HEK293 (cell line): ENCODE results near the gene RAB7B.
A peak's percentile ranks its signal among the peaks of the same experiment; 100 is the strongest.

Source experiments
- CTCF ChIA-PET: fragments of 350-600 bp; formaldehyde crosslinking; extraction: SDS; loops from one replicate; lab custom pipeline; 2021; ENCODE audit warnings: antibody characterized with exemption; lab: Yijun Ruan, JAX
- POLR2A ChIA-PET: fragments of 300-600 bp; formaldehyde crosslinking; extraction: SDS; loops from one replicate; lab custom pipeline; 2020; ENCODE audit warnings: antibody characterized with exemption, inconsistent platforms; lab: Yijun Ruan, JAX
- H3K27ac ChIP-seq: fragments of 200-500 bp; sonication (Bioruptor generic); 2 replicates; pipeline ENCODE4 v1.5.1; 2014; ENCODE audit warnings: low read depth, low read length, control low read depth, inconsistent platforms; ENCODE audit errors: extremely low read depth
- H3K36me3 ChIP-seq, 2 experiments: fragments of 200-500 bp in 1 of 2; sonication (Bioruptor generic) in 1 of 2; 1 replicate in 1 of 2; 2 replicates in 1 of 2; pipeline ENCODE4 v1.5.1; 2014 to 2017; ENCODE audit warnings: inconsistent platforms in 2 of 2, low read length in 2 of 2; ENCODE audit not compliant: control insufficient read depth in 2 of 2, insufficient read depth in 1 of 2
- H3K4me1 ChIP-seq: fragments of 200-500 bp; sonication (Bioruptor generic); 2 replicates; pipeline ENCODE4 v1.5.1; 2014; ENCODE audit warnings: mild to moderate bottlenecking, low read length, inconsistent platforms; ENCODE audit not compliant: control insufficient read depth, insufficient read depth
- H3K4me3 ChIP-seq: 2 replicates; pipeline ENCODE4 v1.5.1; 2011; ENCODE audit warnings: low read depth, mild to moderate bottlenecking, control low read depth, low read length, moderate library complexity
- H3K9me3 ChIP-seq: fragments of 200-500 bp; sonication (Bioruptor generic); 2 replicates; pipeline ENCODE4 v1.5.1; 2014; ENCODE audit warnings: low read depth, low read length, inconsistent platforms; ENCODE audit not compliant: control insufficient read depth, insufficient read depth
- EGR2 ChIP-seq: fragments of 450-650 bp; formaldehyde crosslinking; IDR thresholded peaks from 2 replicates; pipeline ENCODE4 v1.5.1; 2016; ENCODE audit warnings: low read depth, missing biosample characterization, missing genetic modification characterization
- MYNN ChIP-seq: fragments of 450-650 bp; formaldehyde crosslinking; IDR thresholded peaks from 2 replicates; pipeline ENCODE4 v1.5.1; 2016; ENCODE audit warnings: missing biosample characterization, missing genetic modification characterization, borderline replicate concordance
- ZFHX2 ChIP-seq: fragments of 450-650 bp; formaldehyde crosslinking; conservative IDR thresholded peaks from 2 replicates; pipeline ENCODE4 v1.5.1; 2016; ENCODE audit warnings: missing biosample characterization, missing genetic modification characterization
- ZFP3 ChIP-seq: fragments of 450-650 bp; formaldehyde crosslinking; IDR thresholded peaks from 2 replicates; pipeline ENCODE4 v1.5.1; 2016; ENCODE audit warnings: low read depth, missing biosample characterization, missing genetic modification characterization
- ZNF112 ChIP-seq: fragments of 450-650 bp; formaldehyde crosslinking; IDR thresholded peaks from 2 replicates; pipeline ENCODE4 v1.5.0; 2017; ENCODE audit warnings: missing biosample characterization, missing genetic modification characterization
- ZNF311 ChIP-seq: fragments of 450-650 bp; formaldehyde crosslinking; IDR thresholded peaks from 2 replicates; pipeline ENCODE4 v1.5.1; 2017; ENCODE audit warnings: missing biosample characterization, missing genetic modification characterization, borderline replicate concordance
- ZNF544 ChIP-seq: fragments of 450-650 bp; formaldehyde crosslinking; IDR thresholded peaks from 2 replicates; pipeline ENCODE4 v1.5.0; 2017; ENCODE audit warnings: missing biosample characterization, missing genetic modification characterization
- ZNF555 ChIP-seq: fragments of 450-650 bp; formaldehyde crosslinking; conservative IDR thresholded peaks from 2 replicates; pipeline ENCODE4 v1.5.1; 2017; ENCODE audit warnings: missing biosample characterization, mild to moderate bottlenecking, missing genetic modification characterization, inconsistent platforms
- ZNF600 ChIP-seq: fragments of 450-650 bp; formaldehyde crosslinking; IDR thresholded peaks from 2 replicates; pipeline ENCODE4 v1.5.1; 2016; ENCODE audit warnings: missing biosample characterization, missing genetic modification characterization
- ZNF660 ChIP-seq: fragments of 450-650 bp; IDR thresholded peaks from 2 replicates; pipeline ENCODE4 v1.5.1; 2018; ENCODE audit warnings: missing biosample characterization, mild to moderate bottlenecking, missing genetic modification characterization
- ZSCAN23 ChIP-seq: fragments of 450-650 bp; formaldehyde crosslinking; IDR thresholded peaks from 2 replicates; pipeline ENCODE4 v1.5.1; 2016; ENCODE audit warnings: missing biosample characterization, missing genetic modification characterization
- ZSCAN30 ChIP-seq: fragments of 450-650 bp; IDR thresholded peaks from 2 replicates; pipeline ENCODE4 v1.5.1; 2018; ENCODE audit warnings: missing biosample characterization, mild to moderate bottlenecking, missing genetic modification characterization, moderate library complexity
- TF ChIP-seq, protein P1 (sequence below): fragments of 450-650 bp; IDR thresholded peaks from 2 replicates; pipeline ENCODE4 v1.5.1; 2018; ENCODE audit warnings: missing biosample characterization, mild to moderate bottlenecking, missing genetic modification characterization
- TF ChIP-seq, protein P2 (sequence below): IDR thresholded peaks from 2 replicates; pipeline ENCODE4 v1.6.1; 2011; ENCODE audit warnings: mild to moderate bottlenecking, low read depth, low read length, borderline replicate concordance
- TF ChIP-seq, protein P3 (sequence below): fragments of 450-650 bp; formaldehyde crosslinking; IDR thresholded peaks from 2 replicates; pipeline ENCODE4 v1.5.1; 2017; ENCODE audit warnings: missing biosample characterization, missing genetic modification characterization
- TF ChIP-seq, protein P4 (sequence below): fragments of 450-650 bp; formaldehyde crosslinking; IDR thresholded peaks from 2 replicates; pipeline ENCODE4 v1.5.1; 2016; ENCODE audit warnings: missing biosample characterization, missing genetic modification characterization
- TF ChIP-seq, protein P5 (sequence below): fragments of 450-650 bp; formaldehyde crosslinking; conservative IDR thresholded peaks from 2 replicates; pipeline ENCODE4 v1.5.1; 2016; ENCODE audit warnings: low read depth, missing biosample characterization, missing genetic modification characterization

RAB7B gene

DNA sequence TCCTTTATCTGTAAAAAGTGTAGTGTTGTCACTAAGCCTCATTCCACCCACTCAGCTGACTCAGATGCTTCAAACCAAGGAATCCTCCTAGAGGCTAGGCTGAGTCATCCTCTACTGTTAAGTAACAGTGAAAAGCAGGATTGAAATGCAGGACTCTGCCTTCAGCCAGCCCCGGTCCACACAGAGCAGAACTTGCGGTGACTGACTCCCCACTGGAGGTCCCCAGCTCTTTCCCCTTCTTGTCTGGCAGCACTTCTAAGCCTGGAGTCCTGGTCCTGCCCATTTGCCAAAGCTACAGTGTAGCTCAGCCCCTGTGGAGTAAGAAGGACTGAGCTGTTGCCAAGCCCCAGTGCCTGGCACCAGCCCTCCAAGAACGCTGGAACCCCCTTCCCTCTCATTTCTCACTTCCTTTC, 1.7 kb downstream of the RAB7B start:
- ChIA-PET POLR2A (no interaction called here), CTCF (interaction anchor here (0.6 to 1.2 kb wide), 3 partner anchors 29 to 107 kb away, joined by 3 to 4 read pairs (median 3); no protein-coding TSS in a partner anchor)

DNA sequence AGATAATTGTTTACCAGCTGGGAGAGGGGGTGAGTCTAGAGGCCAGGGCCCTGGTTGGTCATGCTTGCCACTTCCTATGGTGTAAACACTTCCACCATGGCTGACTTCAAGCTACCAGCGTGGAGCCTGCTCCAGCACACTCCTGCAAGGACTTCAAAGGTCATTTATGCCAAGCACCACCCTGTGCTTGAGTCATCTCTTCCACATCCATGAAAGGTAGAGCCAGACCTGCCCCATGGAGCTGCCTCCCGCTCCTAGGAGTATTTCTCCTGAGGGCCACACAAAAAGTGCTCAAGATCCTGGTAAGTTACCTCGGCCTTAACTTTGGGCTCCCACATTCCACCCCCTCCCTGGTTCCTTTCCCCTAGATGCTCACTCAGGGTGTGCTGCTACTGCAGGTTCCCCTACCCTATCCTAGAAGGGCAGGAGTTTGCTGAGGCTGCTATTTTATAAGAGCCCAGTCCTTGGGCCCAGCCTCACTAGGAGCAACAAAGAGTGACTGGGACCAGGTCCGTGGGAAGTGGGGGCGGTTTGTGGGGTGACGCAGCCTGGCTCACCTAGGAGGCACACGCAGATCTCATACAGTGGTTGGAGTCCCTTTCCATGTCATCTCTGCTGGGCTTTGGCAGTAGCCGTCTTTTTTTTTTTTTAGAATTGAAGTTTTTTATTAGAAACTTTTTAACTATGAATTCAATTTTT, 2.4 kb downstream of the RAB7B start:
- POLR2A ChIA-PET: no interaction called here

More for the DNA sequence above, 1.7 kb downstream of the RAB7B start:
- Histone ChIP-seq H3K9me3 (no peaks in the 10 kb centered on the region), H3K36me3 (no peaks in the 10 kb centered on the region), H3K27ac (no peak overlapping the region), H3K4me1 (no peaks in the 10 kb centered on the region), H3K4me3 (no peak overlapping the region)
- TF ChIP-seq ZFHX2 (tag by site-specific recombination) (peak; percentile 65), ZNF600 (peak; percentile 34; the same call in 1 of the 2 replicates), ZNF311 (tag by site-specific recombination) (no peak), ZNF660 (tag by site-specific recombination) (no peak; the same call in 1 of the 2 replicates), ZSCAN23 (tag by site-specific recombination) (no peak)
- TF ChIP-seq, protein P1, sequence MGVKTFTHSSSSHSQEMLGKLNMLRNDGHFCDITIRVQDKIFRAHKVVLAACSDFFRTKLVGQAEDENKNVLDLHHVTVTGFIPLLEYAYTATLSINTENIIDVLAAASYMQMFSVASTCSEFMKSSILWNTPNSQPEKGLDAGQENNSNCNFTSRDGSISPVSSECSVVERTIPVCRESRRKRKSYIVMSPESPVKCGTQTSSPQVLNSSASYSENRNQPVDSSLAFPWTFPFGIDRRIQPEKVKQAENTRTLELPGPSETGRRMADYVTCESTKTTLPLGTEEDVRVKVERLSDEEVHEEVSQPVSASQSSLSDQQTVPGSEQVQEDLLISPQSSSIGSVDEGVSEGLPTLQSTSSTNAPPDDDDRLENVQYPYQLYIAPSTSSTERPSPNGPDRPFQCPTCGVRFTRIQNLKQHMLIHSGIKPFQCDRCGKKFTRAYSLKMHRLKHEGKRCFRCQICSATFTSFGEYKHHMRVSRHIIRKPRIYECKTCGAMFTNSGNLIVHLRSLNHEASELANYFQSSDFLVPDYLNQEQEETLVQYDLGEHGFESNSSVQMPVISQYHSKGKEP: no peak
- TF ChIP-seq, all 188 proteins: peak for 2

DNA sequence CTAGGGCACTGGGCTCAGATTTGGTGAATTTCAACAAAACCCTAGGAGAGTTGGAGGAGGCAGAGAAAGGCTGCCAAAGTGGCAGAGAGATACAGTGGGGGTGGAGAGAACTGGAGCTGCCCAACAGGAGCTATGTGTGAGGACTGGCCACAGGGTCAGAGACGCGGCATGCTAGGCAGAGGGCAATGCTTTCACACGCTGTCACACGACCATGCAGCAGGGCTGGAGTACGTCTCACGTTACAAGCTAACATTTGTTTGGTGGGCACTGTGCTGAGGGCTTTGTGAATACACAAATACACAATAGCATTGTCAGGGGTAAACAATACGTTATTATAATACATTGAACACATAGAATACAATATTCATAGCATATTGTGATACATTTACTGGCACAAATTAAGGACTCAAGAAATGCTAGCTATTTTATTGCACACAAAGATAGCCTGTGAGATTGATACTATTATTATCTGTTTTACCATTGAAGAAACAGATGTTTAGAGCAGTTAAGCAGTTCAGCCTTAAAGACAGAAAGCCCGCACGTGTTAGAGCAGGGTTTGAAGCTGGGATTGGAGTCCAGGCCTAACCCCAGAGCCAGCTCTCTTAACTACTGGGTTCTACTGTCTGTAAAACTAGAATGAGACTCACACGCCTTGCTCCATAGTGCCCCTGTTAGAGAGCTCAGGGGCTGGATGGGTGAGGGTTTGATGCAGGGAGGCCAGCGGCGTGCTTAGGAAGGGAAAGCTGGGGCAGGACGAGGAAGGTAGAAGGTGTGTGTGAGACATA, 4.5 kb downstream of the RAB7B start:
- ChIA-PET CTCF (interaction anchor here (0.9 to 1.8 kb wide), 7 partner anchors 9 to 207 kb away, joined by 3 to 6 read pairs (median 3); no protein-coding TSS in a partner anchor), POLR2A (no interaction called here)

More for the DNA sequence above, 2.4 kb downstream of the RAB7B start:
- no peaks in the 10 kb centered on the region for H3K9me3 ChIP-seq
- no peak overlapping the region for H3K27ac ChIP-seq
- no peak overlapping the region for H3K4me3 ChIP-seq
- CTCF ChIA-PET: interaction anchor here (0.6 to 1.2 kb wide), 3 partner anchors 30 to 108 kb away, joined by 3 to 4 read pairs (median 3); no protein-coding TSS in a partner anchor
- H3K36me3 ChIP-seq: no peaks in the 10 kb centered on the region
- TF ChIP-seq ZNF112 (tag by site-specific recombination) (peak; percentile 91), ZSCAN30 (tag by site-specific recombination) (no peak), EGR2 (tag by site-specific recombination) (peak; percentile 39; the same call in 1 of the 2 replicates), ZFHX2 (tag by site-specific recombination) (peak; percentile 67)
- H3K4me1 ChIP-seq: no peaks in the 10 kb centered on the region

More for the DNA sequence above, 4.5 kb downstream of the RAB7B start:
- H3K4me3 ChIP-seq: no peak overlapping the region
- no peaks in the 10 kb centered on the region for H3K4me1 ChIP-seq
- no peaks in the 10 kb centered on the region for H3K36me3 ChIP-seq
- TF ChIP-seq, protein P2, sequence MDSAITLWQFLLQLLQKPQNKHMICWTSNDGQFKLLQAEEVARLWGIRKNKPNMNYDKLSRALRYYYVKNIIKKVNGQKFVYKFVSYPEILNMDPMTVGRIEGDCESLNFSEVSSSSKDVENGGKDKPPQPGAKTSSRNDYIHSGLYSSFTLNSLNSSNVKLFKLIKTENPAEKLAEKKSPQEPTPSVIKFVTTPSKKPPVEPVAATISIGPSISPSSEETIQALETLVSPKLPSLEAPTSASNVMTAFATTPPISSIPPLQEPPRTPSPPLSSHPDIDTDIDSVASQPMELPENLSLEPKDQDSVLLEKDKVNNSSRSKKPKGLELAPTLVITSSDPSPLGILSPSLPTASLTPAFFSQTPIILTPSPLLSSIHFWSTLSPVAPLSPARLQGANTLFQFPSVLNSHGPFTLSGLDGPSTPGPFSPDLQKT: no peak
- no peak for TF ChIP-seq ZFP3 (tag by site-specific recombination)
- no peak for TF ChIP-seq ZNF555 (tag by site-specific recombination)
- TF ChIP-seq ZNF544: no peak
- TF ChIP-seq, protein P3, sequence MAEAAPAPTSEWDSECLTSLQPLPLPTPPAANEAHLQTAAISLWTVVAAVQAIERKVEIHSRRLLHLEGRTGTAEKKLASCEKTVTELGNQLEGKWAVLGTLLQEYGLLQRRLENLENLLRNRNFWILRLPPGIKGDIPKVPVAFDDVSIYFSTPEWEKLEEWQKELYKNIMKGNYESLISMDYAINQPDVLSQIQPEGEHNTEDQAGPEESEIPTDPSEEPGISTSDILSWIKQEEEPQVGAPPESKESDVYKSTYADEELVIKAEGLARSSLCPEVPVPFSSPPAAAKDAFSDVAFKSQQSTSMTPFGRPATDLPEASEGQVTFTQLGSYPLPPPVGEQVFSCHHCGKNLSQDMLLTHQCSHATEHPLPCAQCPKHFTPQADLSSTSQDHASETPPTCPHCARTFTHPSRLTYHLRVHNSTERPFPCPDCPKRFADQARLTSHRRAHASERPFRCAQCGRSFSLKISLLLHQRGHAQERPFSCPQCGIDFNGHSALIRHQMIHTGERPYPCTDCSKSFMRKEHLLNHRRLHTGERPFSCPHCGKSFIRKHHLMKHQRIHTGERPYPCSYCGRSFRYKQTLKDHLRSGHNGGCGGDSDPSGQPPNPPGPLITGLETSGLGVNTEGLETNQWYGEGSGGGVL (tag by site-specific recombination): no peak
- TF ChIP-seq ZNF112 (tag by site-specific recombination): no peak
- TF ChIP-seq, protein P4, sequence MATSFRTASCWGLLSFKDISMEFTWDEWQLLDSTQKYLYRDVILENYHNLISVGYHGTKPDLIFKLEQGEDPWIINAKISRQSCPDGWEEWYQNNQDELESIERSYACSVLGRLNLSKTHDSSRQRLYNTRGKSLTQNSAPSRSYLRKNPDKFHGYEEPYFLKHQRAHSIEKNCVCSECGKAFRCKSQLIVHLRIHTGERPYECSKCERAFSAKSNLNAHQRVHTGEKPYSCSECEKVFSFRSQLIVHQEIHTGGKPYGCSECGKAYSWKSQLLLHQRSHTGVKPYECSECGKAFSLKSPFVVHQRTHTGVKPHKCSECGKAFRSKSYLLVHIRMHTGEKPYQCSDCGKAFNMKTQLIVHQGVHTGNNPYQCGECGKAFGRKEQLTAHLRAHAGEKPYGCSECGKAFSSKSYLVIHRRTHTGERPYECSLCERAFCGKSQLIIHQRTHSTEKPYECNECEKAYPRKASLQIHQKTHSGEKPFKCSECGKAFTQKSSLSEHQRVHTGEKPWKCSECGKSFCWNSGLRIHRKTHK: no peak
- TF ChIP-seq, protein P5, sequence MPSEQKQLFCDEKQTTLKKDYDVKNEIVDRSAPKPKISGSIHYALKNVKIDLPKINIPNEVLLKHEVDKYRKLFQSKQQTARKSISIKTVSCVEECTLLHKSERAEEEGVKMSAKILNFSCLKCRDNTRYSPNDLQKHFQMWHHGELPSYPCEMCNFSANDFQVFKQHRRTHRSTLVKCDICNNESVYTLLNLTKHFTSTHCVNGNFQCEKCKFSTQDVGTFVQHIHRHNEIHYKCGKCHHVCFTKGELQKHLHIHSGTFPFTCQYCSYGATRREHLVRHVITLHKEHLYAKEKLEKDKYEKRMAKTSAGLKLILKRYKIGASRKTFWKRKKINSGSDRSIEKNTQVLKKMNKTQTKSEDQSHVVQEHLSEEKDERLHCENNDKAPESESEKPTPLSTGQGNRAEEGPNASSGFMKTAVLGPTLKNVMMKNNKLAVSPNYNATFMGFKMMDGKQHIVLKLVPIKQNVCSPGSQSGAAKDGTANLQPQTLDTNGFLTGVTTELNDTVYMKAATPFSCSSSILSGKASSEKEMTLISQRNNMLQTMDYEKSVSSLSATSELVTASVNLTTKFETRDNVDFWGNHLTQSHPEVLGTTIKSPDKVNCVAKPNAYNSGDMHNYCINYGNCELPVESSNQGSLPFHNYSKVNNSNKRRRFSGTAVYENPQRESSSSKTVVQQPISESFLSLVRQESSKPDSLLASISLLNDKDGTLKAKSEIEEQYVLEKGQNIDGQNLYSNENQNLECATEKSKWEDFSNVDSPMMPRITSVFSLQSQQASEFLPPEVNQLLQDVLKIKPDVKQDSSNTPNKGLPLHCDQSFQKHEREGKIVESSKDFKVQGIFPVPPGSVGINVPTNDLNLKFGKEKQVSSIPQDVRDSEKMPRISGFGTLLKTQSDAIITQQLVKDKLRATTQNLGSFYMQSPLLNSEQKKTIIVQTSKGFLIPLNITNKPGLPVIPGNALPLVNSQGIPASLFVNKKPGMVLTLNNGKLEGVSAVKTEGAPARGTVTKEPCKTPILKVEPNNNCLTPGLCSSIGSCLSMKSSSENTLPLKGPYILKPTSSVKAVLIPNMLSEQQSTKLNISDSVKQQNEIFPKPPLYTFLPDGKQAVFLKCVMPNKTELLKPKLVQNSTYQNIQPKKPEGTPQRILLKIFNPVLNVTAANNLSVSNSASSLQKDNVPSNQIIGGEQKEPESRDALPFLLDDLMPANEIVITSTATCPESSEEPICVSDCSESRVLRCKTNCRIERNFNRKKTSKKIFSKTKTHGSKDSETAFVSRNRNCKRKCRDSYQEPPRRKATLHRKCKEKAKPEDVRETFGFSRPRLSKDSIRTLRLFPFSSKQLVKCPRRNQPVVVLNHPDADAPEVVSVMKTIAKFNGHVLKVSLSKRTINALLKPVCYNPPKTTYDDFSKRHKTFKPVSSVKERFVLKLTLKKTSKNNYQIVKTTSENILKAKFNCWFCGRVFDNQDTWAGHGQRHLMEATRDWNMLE: no peak
- no peak for TF ChIP-seq MYNN (tag by site-specific recombination)
- H3K9me3 ChIP-seq: no peaks in the 10 kb centered on the region
- no peak overlapping the region for H3K27ac ChIP-seq
